Stimulated activated CD8-positive, alpha-beta memory T cell treated with anti-CD3 and anti-CD28 coated beads, Interleukin-2, amount 100 ng/mL, for 48 hours (primary cell): ENCODE results near the gene AKT1.
"Not testable (repeated sequence)": the region's sequence is repeated elsewhere in the genome, so short reads cannot be mapped to it uniquely, and the experiment has no call there.

Experiments used
- DNase-seq, 2 donors: peaks; one replicate each; pipeline ENCODE4 v3.0.0-alpha.2; 2020; ENCODE audit warnings: low read depth in 2 of 2

The AKT1 gene

DNA sequence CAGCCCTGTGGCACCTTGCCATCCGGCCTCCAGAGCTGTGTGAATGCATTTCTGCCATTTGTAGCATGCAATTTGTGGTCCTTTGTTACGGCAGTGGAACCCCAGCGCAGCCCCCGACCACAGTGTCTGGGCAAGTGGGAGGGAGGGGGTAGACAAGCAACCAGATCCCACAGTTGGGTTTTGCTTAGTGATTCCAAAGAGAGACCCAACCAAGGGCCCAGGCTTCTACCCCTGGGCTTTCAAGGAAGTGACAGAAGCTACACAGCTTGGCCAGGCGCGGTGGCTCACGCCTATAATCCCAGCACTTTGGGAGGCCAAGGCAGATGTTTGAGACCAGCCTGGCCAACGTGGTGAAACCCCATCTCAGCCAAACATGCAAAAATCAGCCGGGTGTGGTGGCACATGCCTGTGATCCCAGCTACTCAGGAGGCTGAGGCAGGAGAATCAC is 23.2 kb upstream of the AKT1 start:
- DNase-seq: no peak

DNA sequence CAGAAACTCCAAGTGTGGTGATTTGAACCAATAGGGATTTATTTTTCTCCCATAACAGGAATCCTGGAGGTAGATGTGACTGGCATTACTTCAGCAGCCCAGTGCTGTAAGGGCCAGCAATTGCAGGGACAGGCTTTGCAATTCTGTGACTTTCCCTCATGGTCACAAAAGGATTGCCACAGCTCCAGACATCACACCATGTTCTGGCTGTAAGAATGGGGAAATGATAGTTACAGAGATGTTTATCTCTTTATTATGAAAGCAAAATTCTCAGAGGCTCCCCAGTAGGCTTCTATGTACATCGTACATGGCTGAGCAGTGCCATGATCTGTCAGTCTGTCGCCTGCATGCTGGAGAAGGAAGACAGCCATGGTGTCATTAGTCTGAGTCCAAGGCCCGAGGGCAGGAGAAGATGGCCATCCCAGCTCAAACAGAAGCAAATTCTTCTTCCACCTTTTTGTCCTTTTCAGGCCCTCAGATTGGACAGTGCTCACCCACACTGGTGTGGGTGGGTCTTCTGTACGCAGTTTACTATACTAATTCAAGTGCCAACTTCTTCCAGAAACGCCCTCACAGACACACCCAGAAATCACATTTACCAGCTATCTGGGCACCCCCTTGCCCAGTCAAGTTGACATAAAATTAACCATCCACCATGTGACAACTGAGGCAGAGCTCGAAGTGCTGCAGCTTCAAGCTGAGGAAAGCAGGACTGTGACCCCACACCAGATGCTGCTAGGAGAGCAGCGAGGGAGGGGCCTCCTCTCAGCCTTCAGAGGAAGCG is 22.6 kb upstream of the AKT1 start:
- DNase-seq: no peak

DNA sequence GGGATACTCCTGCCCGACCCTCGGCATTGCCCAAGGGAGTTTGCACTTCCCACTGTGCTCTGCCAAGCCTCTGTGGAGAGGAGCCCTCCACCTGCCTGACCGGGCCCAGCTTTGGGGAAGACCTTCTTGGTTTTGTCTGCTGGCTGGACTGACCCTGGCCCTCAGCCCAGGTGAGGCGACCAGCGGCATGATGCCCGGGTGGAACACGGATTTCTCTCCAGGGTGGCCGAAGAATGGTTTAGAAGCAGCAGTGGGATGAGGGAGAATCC is 21.0 kb upstream of the AKT1 start:
- no peak for DNase-seq

DNA sequence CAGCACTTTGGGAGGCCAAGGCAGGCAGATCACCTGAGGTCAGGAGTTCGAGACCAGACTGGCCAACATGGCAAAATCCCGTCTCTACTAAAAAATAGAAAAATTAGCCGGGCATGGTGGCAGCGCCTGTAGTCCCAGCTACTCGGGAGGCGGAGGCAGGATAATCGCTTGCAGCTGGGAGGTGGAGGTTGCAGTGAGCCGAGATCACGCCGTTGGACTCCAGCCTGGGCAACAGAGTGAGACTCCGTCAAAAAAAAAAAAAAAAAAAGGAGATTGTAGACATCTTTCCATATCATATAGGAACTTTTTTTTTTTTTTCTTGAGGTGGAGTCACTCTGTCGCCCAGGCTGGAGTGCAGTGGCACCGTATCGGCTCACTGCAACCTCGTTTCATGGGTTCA is 19.2 kb upstream of the AKT1 start:
- DNase-seq: not testable (repeated sequence)

DNA sequence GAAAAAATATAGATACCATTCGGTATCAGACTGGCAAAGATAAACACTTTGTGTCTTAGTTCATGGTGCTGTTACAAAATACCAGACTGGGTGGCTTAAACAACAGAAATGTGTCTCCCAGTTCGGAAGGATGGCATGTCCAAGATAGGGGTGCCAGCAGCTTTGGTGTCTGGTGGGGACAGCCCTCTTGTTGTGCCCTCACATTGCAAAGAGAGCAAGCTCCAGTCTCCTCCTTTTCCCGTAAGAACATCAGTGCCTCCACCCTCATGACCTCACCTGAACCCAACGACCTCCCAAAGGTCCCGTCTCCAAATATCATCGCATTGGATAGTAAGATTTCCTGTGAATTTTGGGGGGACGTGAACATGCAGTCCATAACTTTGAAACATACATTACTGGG is 17.7 kb upstream of the AKT1 start:
- no peak for DNase-seq

DNA sequence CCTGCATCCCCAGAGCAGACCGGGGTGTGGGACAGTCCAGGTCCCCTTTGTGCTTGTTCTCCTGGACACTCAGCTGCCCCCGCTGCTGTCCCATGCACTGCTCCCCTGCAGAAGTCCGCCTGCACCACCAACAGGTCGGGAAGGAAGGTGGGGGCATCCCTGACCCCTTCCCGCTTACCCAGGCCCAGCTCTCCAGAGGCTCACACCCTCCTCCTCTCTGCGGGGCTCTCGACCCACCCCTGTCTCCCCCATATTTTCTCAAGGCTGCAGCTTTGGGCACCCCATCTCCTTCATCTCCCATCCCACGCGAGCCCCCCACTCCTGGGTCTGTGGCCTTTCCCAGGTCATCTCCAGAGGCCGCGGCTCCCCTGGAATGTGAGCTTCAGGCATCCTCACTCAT is 14.8 kb upstream of the AKT1 start:
- DNase-seq: no peak

DNA sequence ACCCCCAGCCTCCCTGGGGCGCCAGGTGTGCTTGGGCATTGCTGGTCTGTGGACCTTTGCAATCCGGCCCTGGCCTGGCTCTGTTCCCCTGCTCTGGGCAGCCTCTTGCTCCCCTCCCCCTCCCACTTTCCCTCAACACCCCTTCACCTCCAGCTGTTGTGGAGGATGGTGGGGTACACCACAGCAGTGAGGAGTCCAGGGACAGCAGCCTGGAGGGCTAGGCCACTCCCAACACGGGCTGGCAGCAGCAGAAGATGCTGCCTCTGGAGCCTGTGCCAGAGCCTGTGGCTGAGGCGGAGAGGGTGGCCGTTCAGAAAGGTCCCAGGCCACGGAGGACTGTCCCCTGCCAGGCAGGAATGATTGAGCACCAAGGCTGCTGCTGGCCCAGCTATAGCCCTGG is 12.9 kb upstream of the AKT1 start:
- no peak for DNase-seq

DNA sequence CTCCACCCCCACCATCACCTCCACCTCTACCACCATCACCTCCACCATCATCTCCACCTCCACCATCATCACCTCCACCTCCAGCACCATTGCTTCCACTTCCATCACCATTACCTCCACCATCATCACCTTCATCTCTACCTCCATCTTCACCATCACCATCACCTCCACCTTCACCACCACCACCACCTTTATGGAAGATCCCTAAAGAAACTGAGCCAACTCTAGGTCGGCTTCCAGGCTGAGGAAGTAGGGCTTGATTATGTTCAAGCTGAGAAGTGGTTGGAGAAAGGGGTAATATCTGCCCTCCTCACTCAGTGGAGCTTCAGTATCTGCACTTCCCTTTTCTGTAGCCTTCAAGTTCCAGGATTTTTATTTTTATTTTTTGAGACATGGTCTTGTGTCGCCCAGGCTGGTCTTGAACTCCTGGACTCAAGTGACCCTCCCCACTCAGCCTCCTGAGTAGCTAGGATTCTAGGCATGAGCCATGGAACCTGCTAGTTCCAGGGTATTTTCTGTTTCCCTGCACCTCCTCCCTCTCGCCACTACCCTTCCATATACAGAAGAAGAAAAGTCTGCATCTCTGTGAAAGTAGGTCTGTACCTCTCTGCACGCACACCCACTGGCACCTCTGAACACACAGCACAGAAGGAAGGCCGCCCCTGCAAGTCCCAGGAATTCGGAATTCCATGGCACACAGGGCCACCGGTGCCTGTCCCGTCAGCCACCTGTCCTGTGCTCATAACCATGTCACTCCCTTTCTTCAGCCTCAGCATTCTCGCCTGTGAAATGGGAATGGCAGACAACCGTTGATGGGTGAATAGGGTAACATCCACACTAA is 11.3 kb upstream of the AKT1 start:
- no peak for DNase-seq

DNA sequence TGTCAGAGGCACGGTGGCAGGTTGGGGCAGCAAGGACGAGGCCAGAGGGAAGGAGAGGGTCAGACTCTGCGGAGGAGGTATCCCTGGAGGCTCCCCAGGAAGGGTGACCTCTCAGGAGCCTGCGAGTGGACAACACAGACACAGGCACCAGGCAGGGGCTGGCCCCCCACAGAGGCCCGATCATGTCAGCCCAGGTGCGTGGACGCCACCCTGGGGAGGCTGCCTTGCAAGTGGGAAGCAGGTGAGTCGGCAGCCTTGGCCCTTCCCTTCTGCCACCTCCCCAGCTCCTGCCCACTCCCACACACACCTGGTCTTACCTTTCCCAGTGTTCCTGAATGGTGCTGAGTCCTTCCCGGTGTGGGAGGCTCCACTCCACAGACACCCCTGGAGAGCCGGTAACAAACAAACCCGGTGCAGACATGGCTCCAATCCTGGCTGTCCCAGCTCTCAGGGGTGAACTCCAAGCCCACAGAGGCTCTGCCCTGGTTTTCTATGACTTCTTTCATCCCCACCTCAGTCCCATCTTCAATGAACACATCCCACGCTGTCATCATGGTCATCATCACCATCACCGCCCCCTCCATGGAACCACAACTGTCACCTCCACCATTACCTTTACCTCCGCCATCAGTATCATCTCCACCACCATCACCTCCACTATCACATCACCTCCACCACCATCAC is 10.5 kb upstream of the AKT1 start:
- DNase-seq: no peak

DNA sequence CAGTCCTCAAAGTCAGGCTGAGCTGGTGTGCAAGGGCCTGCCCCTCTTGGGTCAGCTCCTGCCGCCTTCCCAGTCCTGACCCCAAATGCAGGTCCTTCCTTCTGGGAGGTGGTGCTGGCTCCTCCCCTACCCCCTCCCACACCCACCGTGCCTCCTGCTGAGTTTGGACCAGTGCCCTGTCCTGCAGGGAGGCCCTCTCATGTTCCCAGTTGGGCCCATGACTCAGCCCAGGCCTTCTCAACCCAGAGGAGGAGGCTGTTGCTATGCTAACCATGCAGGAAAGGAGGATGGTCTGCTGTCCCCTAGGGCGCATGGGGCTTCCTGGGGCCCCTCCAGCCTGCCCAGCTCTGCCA is 9.8 kb upstream of the AKT1 start:
- no peak for DNase-seq

DNA sequence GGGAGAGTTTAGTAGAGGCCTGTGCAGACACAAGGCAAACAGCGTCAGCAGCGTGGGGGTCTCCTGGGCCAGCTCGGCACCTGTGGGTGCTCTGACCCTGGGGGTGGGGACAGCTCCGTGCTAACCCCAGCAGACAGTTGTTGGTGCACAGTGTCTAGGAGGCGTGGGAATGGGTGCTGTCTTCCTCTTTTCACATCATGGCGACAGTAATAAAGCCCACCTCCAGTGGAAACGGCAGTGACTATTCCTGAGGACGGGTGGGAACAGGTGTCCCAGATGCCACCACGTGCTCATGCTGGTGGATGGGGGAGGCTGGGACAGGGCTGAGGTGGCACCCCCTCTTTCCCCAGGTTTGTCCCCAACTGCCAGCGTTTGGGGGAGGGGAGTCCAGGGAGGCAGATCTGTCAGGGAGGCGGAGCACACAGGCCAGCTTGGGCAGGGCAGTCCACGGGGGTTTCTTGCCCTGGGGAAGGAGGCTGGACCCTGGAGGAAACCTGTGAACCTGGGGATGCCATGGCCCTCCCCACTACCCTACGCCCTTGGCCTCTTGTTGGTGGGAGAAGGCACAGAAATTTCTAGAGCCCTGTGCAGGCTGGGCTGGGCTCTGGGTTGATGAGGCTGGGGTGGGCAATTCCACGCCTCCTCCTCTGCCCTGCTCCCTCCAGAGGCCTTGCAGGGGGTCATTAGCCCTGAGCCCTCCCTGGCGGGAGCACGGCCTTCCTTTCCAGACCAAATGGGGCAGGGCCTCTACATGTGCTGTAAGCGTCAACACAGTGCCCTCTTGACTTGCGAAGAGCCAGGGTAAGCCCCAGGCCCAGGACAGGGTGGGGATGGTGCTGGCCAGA is 9.2 kb upstream of the AKT1 start:
- no peak for DNase-seq

DNA sequence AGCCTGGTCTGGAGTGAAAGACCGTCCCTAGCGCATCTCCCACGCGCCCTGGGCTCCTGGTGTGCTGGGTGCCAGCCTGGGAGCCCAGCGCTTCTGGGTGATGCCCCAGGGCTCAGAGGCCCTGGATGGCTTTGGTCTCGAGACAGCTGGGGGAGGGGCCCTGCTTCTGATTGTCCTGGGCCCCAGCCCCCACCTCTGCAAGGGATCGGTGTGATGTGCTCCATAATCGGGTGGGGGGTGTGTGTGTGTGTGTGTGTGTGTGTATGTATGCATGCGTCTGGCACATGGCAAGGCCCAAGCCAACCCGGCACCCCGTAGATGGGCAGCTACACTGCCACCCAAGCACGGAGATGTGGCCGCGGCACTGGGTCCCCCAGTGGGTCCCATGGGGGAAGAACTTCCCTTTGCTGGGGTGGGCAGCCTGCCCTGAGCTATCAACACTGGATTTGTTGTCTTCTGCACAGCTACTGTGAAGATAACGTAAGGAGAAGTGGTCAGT is 8.4 kb upstream of the AKT1 start:
- DNase-seq: no peak

DNA sequence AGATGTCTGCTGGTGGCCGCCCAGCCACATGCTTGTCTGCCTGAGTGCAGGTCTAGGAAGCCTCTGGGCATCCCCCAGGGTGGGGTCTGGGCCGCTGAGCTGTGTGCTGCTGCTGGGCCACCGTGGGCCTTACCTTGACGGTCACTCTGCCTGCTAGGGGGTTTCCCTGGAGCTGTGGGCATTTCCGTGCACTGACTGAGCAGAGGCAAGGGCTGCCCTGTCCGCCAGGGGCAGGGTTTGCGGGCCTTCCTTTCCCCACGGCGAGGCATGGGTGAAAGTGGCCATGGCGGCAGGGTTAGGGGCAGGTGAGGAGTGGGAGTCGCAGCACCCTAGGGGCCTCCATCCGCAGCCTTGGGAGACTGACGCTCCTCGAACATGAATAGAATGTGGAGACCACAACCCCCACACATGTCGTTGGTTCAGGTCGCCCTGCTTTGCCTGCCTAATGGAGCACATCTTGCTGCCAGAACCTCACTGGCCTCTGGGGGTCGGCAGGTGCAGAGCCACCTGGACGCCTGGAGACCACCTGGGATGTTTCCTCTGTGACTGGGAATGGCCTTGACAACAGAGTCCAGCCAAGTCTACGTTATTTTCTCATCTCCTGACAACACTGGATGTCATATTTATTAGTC is 7.8 kb upstream of the AKT1 start:
- no peak for DNase-seq

DNA sequence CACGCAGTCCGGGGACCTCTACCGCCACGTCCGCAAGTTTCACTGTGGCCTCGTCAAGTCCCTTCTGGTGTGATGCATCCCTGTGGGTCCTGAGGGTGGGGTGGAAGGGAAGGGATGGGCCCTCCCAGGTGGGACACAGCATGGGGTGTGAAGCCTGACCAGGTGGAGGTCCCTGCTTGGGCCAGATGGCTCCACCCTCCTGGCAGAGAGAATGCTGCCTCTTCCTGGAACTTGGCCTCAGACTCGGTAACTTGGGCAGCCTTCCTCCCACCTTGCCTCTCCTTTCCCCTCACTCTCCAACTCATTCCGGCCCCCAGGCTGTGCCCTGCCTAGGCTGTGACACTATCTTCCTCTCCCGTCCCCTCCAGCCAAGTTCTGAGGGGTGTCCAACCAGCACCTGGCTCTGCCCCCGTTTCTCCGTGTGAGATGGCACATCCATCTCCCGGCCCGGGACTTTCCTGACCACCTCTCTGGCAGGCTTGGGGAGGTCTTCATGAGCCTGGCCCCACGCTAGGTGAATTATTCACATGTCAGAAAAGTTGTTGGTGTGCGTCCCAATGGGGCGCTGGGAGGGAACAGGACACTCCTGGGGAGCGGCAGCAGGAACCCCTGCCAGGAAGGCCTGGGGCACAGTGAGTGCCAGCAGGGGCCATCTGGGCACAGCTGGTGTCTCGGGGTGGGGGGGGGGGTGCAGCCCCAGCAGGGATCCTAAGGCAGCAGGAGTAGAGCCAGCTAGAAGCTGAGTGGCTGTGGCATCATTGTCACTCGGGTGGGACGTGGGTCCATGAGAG is 7.0 kb upstream of the AKT1 start:
- DNase-seq: no peak

DNA sequence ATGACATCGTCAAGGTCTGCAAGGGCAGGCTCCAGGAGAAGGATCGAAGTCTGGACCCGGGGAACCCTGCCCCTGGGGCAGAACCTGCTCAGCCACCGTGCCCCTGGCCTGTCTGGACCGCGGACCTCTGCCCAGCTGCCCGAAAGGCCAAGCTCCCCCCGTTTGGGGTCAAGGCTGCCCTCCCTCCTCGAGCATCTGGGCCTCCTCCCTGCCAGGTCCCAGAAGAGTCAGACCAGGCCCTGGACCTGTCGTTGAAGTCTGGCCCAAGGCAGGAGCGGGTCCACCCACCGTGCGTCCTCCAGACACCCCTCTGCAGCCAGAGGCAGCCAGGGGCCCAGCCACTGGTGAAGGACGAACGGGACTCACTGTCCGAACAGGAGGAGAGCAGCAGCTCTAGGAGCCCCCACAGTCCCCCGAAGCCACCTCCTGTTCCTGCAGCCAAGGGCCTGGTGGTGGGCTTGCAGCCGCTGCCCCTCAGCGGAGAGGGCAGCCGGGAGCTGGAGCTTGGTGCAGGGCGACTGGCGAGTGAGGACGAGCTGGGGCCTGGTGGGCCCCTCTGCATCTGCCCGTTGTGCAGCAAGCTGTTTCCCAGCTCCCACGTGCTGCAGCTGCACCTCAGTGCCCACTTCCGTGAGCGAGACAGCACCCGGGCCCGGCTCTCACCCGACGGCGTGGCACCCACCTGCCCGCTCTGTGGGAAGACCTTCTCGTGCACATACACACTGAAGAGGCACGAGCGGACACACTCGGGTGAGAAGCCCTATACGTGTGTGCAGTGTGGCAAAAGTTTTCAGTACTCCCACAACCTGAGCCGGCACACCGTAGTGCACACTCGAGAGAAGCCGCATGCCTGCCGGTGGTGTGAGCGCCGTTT is 6.2 kb upstream of the AKT1 start:
- no peak for DNase-seq

DNA sequence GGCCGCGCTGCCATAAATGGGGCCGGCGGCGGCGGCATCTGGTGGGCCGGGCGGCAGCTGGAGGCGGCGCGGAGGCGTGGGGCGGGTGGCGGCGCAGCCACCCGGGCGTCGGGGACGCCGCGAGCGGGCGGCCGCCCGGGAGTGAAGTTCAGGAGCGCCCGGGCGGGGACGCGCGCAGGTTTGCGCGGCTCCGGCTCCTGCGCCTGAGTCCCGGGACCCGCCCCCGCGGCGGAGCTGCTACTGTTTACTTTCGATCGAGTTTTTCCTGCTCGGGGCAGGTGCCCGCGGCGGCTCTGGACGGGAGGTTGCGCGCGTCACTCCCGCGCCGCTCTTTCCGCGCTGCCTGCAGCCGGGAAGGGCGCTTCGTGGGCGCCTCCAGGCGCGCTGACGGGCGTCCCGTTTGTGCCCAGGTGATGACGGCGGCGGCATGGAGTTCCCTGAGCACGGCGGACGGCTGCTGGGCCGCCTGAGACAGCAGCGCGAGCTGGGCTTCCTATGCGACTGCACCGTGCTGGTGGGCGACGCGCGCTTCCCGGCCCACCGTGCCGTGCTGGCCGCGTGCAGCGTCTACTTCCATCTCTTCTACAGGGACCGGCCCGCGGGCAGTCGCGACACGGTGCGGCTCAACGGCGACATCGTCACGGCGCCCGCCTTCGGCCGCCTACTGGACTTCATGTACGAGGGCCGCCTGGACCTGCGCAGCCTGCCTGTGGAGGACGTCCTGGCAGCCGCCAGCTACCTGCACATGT is 5.4 kb upstream of the AKT1 start, which contains the start of gene ZBTB42:
ZBTB42 (plus strand) TSS at position 331 of the 749 bp plus-strand sequence; CDS start at position 428, 97 bp downstream.
- peak; percentile 48 to 50 for DNase-seq

DNA sequence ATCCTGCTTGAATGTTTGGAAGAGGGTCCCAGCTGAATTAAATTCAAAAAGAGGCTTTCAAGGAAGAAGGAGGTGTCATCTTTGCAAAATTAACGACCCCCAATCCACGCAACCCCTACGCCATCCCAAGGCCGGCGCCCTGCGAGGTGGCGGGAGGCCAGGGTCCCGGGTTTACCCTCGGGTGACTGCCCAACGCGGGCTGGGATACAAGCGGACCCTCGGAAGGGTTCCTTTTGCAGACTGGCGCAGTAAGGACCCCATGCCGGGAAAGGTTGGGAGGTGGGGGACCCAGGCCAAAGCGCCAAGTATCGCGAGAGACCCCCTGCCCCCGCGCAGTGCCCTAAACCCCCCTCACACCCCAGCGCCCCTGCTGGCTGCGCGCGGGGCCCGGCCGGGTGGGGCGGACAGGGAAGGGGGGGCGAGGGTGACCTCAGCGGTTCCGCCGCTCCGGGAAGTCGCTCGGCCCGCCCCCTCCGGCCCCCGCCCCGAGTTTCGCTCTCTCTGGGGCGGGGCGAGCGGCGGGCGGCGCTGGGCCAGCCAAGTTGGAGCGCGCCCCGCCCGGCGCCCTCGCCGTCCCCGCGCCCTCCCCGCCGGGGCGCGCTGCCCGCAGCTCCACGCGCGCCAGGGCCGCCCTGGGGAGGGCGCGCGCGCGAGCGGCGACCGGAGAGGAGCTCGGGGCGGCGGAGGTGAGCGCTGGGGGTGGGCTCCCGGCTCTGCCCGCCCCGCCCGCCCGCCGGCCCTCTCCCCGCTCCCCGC is 4.6 kb upstream of the AKT1 start:
- peak; percentile 66 to 71 for DNase-seq
